ENCODE results near the gene RPL27A. TPM values are rescaled to one million over a fixed set of nuclear protein-coding genes. Genes with fewer than 3 reads are reported as not detected.

The RPL27A gene
- total RNA-seq, 1 experiment from 2014 or later, result 1,103 TPM

- Mint-ChIP-seq H3K9me3 (no peaks in the 10 kb centered on the region), H3K27ac (peak overlapping the region; percentile 52; the same call in 1 of the 2 replicates), H3K36me3 (no peaks in the 10 kb centered on the region), H3K4me3 (no peak overlapping the region), H3K4me1 (peaks cover 5% of the 10 kb centered on the region; the same call in 1 of the 2 replicates), H3K27me3 (ENCODE audit: low read depth) (no peaks in the 10 kb centered on the region)
- ATAC-seq (no peak), DNase-seq (ENCODE audit: low spot score) (no peak)
- ChIA-PET POLR2A (interaction anchor here (0.8 kb wide), 1 partner anchor 15 kb away, joined by 4 read pairs; no protein-coding TSS in a partner anchor), CTCF (interaction anchor here (1.5 to 2.2 kb wide), 2 partner anchors 10 to 78 kb away, joined by 6 read pairs; a partner anchor contains a TSS)
- TF ChIP-seq NR1H2 (CRISPR knock-in tag; IDR thresholded peaks at IDR 0.05) (no peak), ZNF425 (CRISPR knock-in tag; conservative IDR thresholded peaks at IDR 0.05) (no peak), ZNF671 (CRISPR knock-in tag; IDR thresholded peaks at IDR 0.05) (no peak), ZNF317 (CRISPR knock-in tag; IDR thresholded peaks at IDR 0.05; ENCODE audit: borderline replicate concordance, low read depth) (no peak), ZNF219 (CRISPR knock-in tag; IDR thresholded peaks at IDR 0.05; ENCODE audit: borderline replicate concordance) (no peak), NFE2L1 (CRISPR knock-in tag; IDR thresholded peaks at IDR 0.05) (no peak), SMAD4 (CRISPR knock-in tag; IDR thresholded peaks at IDR 0.05) (no peak), ZBTB21 (CRISPR knock-in tag; IDR thresholded peaks at IDR 0.05; ENCODE audit: borderline replicate concordance) (no peak), TEAD1 (CRISPR knock-in tag; IDR thresholded peaks at IDR 0.05) (no peak), E2F5 (CRISPR knock-in tag; IDR thresholded peaks at IDR 0.05) (no peak), CREB1 (CRISPR knock-in tag; IDR thresholded peaks at IDR 0.05) (no peak), ZNF263 (CRISPR knock-in tag; IDR thresholded peaks at IDR 0.05; ENCODE audit: low read depth) (no peak)
These were observed 49.2 kb downstream of the RPL27A start for GRCh38 chr11:8731647-8732323.

- H3K27ac Mint-ChIP-seq, result peak overlapping the region; percentile 66; the same call in 1 of the 2 replicates
- DNase-seq (ENCODE audit: low spot score), result no peak
- CTCF ChIA-PET, result interaction anchor here (2.2 kb wide), 1 partner anchor 11 kb away, joined by 6 read pairs; no protein-coding TSS in a partner anchor
- H3K4me3 Mint-ChIP-seq, result no peak overlapping the region
- no peaks in the 10 kb centered on the region for H3K36me3 Mint-ChIP-seq
- no peaks in the 10 kb centered on the region for H3K27me3 Mint-ChIP-seq (ENCODE audit: low read depth)
- no peak for ATAC-seq
- H3K4me1 Mint-ChIP-seq, result peaks cover 5% of the 10 kb centered on the region; the same call in 1 of the 2 replicates
- POLR2A ChIA-PET, result interaction anchor here (0.8 kb wide), 1 partner anchor 15 kb away, joined by 4 read pairs; no protein-coding TSS in a partner anchor
- H3K9me3 Mint-ChIP-seq, result no peaks in the 10 kb centered on the region
- TF ChIP-seq ZNF263 (CRISPR knock-in tag; IDR thresholded peaks at IDR 0.05; ENCODE audit: low read depth) (no peak), E2F5 (CRISPR knock-in tag; IDR thresholded peaks at IDR 0.05) (no peak), ZMAT4 (CRISPR knock-in tag; IDR thresholded peaks at IDR 0.05) (no peak), ZNF138 (CRISPR knock-in tag; conservative IDR thresholded peaks at IDR 0.05) (no peak), ETV6 (CRISPR knock-in tag; IDR thresholded peaks at IDR 0.05) (no peak), ATF2 (CRISPR knock-in tag; IDR thresholded peaks at IDR 0.05; ENCODE audit: borderline replicate concordance, low read depth) (no peak), ZNF423 (CRISPR knock-in tag; IDR thresholded peaks at IDR 0.05) (no peak), ZNF396 (CRISPR knock-in tag; IDR thresholded peaks at IDR 0.05; ENCODE audit: borderline replicate concordance) (no peak), IRF2 (CRISPR knock-in tag; IDR thresholded peaks at IDR 0.05; ENCODE audit: borderline replicate concordance, low read depth) (no peak), ERG (CRISPR knock-in tag; IDR thresholded peaks at IDR 0.05) (no peak), GTF2I (CRISPR knock-in tag; conservative IDR thresholded peaks at IDR 0.05) (no peak), ZNF532 (CRISPR knock-in tag; IDR thresholded peaks at IDR 0.05; ENCODE audit: borderline replicate concordance) (no peak), RELA (CRISPR knock-in tag; IDR thresholded peaks at IDR 0.05; ENCODE audit: borderline replicate concordance) (no peak), TEAD1 (CRISPR knock-in tag; IDR thresholded peaks at IDR 0.05) (no peak)
These were observed 49.7 kb downstream of the RPL27A start for GRCh38 chr11:8732324-8732670.
